ENCODE results near the gene TNRC18.

- no peak for TF ChIP-seq CTCF (conservative IDR thresholded peaks at IDR 0.05; ENCODE audit: low read depth, low read length)
- TF ChIP-seq EZH2 (IDR thresholded peaks at IDR 0.05; ENCODE audit: borderline replicate concordance, low read depth, low read length, poor library complexity, severe bottlenecking): no peak
These were observed 31.5 kb upstream of the TNRC18 start for GRCh38 chr7:5455175-5455574.
